Mesodermal cell (in vitro differentiated cells): ENCODE data around the gene SHB.

ENCODE experiments used
- H3K27ac ChIP-seq: 2 replicates; pipeline ENCODE4 v1.7.0; 2013; ENCODE audit warnings: mild to moderate bottlenecking, low read depth, low read length, moderate library complexity; ENCODE audit not compliant: severe bottlenecking
- H3K36me3 ChIP-seq: 2 replicates; pipeline ENCODE4 v1.7.1; 2013; ENCODE audit warnings: mild to moderate bottlenecking, low read length, moderate library complexity; ENCODE audit not compliant: control insufficient read depth, insufficient read depth
- H3K4me1 ChIP-seq: one replicate; pipeline ENCODE4 v1.7.1; 2013; ENCODE audit warnings: mild to moderate bottlenecking, low read length; ENCODE audit not compliant: insufficient read depth, control insufficient read depth, poor library complexity, severe bottlenecking
- H3K4me3 ChIP-seq: 2 replicates; pipeline ENCODE4 v1.7.0; 2013; ENCODE audit warnings: low read length, control low read depth, mild to moderate bottlenecking; ENCODE audit not compliant: insufficient read depth, poor library complexity, severe bottlenecking; ENCODE audit errors: extremely low read depth
- H3K9me3 ChIP-seq: 2 replicates; pipeline ENCODE4 v1.7.1; 2013; ENCODE audit warnings: mild to moderate bottlenecking, low read length, moderate library complexity; ENCODE audit not compliant: control insufficient read depth
- WGBS, 2 experiments: methylation state at CpG; one replicate each; pipeline ENCODE4 v1.1.5; 2013; ENCODE audit warnings: missing lambda C conversion rate in 2 of 2; ENCODE audit not compliant: insufficient coverage in 2 of 2; 5-methylcytosine and 5-hydroxymethylcytosine counted together

SHB gene

DNA sequence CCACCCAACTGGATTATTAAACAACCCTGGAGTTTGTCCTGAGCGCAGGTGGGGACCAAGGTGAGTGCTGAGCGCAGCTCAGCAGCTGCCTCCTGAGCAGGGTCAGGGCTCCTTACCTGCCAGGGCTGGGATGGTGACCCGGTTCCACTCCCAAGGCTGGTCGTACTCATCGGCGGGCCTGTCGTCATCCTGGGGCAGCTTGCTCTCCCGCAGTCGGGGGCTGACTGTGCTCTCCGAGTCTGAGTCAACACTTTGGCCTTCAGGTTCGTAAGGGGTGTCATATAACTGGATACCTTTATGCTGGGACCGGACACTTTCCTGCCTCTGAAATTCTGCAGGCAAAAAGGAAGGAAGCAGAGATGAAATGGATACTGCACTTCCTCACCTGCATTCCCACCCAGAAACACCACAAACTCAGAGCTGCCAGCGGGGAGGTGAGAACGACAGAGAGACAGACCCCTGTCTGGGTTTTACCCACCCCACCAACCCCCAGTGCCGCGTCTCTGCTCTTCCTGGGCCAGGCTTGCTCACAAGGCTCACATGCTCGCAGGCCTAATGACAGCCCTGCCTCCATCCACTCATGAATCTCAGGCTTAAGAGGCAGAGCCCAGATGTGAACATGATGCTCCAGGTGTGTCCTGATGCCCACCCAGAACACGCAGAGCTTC, 94.4 kb downstream of the SHB start:
- H3K27ac ChIP-seq = peak overlapping the region; percentile 26
- H3K36me3 ChIP-seq = peaks cover 74% of the 10 kb centered on the region
- H3K4me1 ChIP-seq = peaks cover 34% of the 10 kb centered on the region
- no peak overlapping the region for H3K4me3 ChIP-seq
- no peaks in the 10 kb centered on the region for H3K9me3 ChIP-seq
- 82 to 95% methylated on average over 12 to 14 of the region's 18 CpGs for WGBS, 2 experiments

DNA sequence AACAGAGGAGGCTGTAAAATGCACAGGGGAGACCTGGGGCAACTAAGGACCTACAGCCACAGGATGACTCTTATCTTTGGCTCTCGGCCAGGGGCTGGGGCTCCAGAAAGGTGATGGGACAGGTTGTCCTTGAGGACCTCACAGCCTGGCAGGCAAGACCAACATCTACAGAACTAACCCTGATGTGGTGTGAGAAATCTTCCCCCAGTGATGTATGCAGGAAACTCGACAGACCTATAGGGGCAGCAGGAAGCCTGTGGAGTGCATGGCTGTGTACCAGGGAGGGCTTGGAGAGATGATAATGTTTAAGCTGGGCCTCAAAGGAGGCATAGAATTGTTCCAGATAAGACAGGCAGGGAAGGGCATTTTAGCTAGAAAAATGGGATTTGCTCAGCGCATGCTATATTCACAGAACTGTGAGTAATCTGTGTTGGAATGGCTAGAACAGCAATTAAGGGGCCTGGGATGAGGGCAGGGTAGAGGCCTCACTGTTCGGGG, 96.6 kb downstream of the SHB start:
- no peak overlapping the region for H3K4me3 ChIP-seq
- H3K4me1 ChIP-seq = peaks cover 32% of the 10 kb centered on the region
- WGBS, 2 experiments = 76 to 93% methylated on average over 3 of the region's 4 CpGs
- H3K9me3 ChIP-seq = no peaks in the 10 kb centered on the region
- H3K27ac ChIP-seq = no peak overlapping the region
- peaks cover 82% of the 10 kb centered on the region for H3K36me3 ChIP-seq

DNA sequence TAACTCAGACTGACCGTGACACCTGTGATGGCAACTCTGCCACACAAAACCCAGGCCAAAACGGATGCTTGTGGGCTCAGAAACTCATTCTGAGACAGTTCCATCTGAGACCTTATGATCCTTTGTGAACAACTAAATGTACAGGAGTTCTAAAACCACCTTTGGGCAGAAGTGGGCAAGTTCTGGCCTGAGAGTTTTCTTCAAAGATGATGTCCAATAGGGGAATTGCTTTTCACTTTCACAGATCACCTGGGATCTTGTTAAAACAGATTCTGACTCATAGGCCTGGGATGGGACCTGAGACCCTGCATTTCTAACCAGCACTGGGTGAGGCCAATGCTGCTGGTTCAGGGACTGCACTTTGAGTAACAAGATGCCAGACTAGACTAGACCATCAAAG, 97.3 kb downstream of the SHB start:
- H3K9me3 ChIP-seq = no peaks in the 10 kb centered on the region
- 90 to 96% methylated on average over 2 of the region's 2 CpGs for WGBS, 2 experiments
- H3K4me1 ChIP-seq = peaks cover 26% of the 10 kb centered on the region
- no peak overlapping the region for H3K27ac ChIP-seq
- no peak overlapping the region for H3K4me3 ChIP-seq
- H3K36me3 ChIP-seq = peaks cover 76% of the 10 kb centered on the region

DNA sequence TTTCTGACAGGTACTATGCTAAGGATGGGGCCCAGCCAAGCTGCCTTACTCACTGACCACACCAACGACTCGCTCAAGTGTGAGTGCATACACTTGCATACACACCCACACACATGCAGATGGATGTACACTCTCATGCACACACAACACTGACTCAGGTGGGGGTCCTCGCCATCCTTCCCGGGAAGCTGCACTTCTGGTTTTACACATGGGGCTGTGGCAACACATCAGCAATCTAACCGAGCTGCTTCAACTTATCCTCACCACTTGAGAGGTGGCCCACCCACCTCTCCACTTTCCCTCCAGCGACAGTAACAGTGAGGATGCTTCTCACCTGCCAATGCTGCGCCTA, 97.9 kb downstream of the SHB start:
- no peak overlapping the region for H3K27ac ChIP-seq
- H3K9me3 ChIP-seq = no peaks in the 10 kb centered on the region
- peaks cover 26% of the 10 kb centered on the region for H3K4me1 ChIP-seq
- no peak overlapping the region for H3K4me3 ChIP-seq
- WGBS, 2 experiments = 83 to 87% methylated on average over 5 to 7 of the region's 7 CpGs
- H3K36me3 ChIP-seq = peaks cover 74% of the 10 kb centered on the region

DNA sequence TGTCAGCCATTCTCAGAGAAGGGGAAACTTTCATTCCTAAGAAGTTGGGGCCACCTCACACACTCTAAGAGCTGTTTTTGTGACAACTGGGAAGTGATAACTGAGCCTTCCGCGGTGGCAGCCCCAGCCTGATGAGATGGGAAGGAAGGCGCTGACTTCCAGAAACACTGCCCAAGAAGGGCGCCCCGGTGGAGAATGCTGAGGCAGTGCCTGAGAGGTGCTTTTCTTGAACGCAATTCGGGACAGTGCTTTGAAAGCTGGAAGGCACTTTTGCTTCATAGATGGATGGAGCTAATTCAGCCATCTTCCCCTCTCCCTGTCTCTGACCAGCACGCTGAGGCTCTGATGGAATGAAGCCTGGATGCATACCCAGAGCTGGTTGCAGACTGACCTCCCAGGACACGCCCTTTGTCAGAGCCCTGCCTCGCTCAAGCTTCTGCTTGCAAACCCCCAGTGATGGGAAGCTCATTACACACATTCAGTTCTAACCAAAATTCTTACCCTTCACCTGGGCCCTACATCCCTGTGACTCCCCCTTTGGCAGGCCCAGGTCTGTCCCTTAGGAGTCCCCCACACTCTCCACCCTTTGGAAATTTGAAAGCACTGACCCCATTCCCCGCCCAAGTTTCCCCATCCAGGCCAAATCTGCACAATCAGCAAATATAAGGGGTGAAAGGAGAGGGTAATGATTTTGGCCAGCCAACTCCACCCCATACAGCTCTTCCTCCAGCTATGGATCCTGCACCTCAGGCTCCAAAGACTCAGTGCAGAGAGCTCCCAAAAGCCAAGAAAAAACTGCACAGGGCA, 98.5 kb downstream of the SHB start:
- Histone ChIP-seq H3K27ac (peak overlapping the region; percentile 49), H3K9me3 (no peaks in the 10 kb centered on the region), H3K4me3 (no peak overlapping the region), H3K36me3 (peaks cover 74% of the 10 kb centered on the region), H3K4me1 (peaks cover 26% of the 10 kb centered on the region)
- WGBS, 2 experiments = 90 to 91% methylated on average over 8 to 10 of the region's 11 CpGs

DNA sequence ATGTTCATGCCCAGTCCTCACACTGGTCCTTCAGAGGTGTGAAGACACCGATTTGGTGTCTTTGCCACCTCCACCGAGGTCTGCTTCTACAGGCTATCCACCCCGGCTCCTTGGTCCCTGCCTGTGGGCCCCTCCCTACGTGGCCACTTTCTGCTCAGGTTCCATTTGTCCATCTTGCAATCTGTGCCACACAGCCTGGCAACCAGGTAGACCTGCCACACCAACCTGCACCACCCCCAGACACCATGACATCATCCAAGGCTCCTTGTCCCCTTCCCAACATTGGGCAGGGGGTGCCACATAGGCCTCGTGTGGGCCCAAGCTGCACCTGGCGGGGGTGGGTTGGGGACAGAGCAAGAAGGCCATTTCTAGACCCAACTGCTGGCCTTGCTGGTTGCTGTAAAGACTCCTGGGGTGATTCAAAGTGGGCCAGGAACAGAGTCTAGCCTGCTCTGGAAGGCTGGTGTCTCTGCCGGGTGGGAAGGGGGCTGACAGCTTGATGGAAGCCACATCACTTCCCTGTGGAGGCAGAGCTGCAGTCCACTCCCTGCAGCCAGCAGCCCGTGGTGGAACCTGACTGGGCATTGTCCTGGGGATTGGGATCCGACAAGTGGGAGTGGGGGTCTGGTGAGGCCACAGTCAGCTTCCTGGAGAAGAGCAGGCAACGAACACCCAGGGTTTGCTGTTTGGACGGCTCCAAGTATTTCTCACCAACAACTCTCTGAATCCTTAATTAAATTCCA, 99.3 kb downstream of the SHB start:
- WGBS, 2 experiments = 89 to 92% methylated on average over 9 to 10 of the region's 11 CpGs
- Histone ChIP-seq H3K36me3 (peaks cover 70% of the 10 kb centered on the region), H3K9me3 (no peaks in the 10 kb centered on the region), H3K4me3 (no peak overlapping the region), H3K4me1 (peaks cover 26% of the 10 kb centered on the region), H3K27ac (peak overlapping the region; percentile 49)

DNA sequence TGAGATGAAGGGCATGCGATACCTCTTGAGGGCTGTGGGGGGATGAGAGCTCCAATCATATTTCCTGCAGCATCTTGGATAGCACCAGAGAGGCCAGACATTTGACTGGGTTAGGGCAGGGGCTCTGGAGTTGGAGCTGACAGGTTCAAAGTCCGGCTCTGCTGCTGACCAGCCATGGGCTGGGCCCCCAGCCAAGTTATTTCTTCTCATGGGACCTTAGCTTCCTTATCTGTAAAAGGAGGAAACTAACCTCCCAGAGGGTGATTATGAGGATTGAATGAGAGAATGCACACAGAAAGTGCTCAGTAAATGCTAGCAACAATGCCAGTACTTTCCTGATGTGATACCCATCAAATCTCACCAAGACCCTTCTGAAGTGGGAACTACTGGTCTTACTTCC, 99.9 kb downstream of the SHB start:
- H3K27ac ChIP-seq = no peak overlapping the region
- WGBS, 2 experiments = 90 to 100% methylated on average over 1 to 2 of the region's 2 CpGs

DNA sequence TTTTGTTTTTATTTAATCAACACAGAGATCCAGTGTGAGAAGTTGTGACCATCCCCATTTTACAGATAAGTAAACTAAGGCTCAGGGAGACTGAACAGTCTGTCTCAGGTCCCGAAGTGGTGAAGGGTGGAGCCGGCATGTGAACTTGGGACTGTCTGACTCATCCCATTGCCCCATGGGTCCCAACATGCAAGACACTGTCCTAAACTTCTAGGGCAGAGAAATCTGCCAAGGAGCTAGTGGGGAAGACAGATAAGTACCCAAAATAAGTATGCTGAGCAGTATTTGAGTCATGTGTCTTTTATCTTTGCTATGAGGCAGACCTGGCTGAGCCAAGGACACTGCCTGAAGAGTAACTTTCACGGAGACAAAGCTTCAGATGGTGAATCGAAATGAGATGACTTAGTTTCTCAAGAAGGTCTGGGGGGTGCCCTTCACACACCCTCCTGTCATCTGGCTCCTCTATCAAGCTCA, 100.8 kb downstream of the SHB start:
- H3K9me3 ChIP-seq = no peaks in the 10 kb centered on the region
- H3K4me1 ChIP-seq = peaks cover 21% of the 10 kb centered on the region
- no peak overlapping the region for H3K4me3 ChIP-seq
- peaks cover 63% of the 10 kb centered on the region for H3K36me3 ChIP-seq
- WGBS, 2 experiments = 92 to 100% methylated on average over 3 to 4 of the region's 4 CpGs
- H3K27ac ChIP-seq = no peak overlapping the region

More for the DNA sequence above, 99.9 kb downstream of the SHB start:
- peaks cover 25% of the 10 kb centered on the region for H3K4me1 ChIP-seq
- H3K9me3 ChIP-seq = no peaks in the 10 kb centered on the region
- no peak overlapping the region for H3K4me3 ChIP-seq
- H3K36me3 ChIP-seq = peaks cover 64% of the 10 kb centered on the region

DNA sequence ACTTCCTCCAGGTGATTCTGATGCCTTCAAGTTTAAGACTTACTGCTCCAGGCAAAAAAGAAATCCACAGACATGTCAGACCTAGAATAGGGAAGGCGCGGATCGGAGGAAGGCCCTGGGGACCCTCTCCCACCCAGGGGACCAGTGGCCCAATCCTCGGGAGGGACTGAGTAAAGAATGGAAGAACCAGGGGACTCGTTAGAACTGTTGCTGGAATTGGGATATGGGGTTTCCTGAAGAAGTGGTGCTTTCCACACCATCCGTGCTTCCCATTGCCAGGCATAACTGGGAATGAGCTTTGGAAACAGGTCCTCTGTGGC, 101.3 kb downstream of the SHB start:
- Histone ChIP-seq H3K36me3 (peaks cover 67% of the 10 kb centered on the region), H3K27ac (no peak overlapping the region), H3K4me3 (no peak overlapping the region), H3K9me3 (no peaks in the 10 kb centered on the region), H3K4me1 (peaks cover 21% of the 10 kb centered on the region)
- WGBS, 2 experiments = 94 to 96% methylated on average over 3 of the region's 6 CpGs

DNA sequence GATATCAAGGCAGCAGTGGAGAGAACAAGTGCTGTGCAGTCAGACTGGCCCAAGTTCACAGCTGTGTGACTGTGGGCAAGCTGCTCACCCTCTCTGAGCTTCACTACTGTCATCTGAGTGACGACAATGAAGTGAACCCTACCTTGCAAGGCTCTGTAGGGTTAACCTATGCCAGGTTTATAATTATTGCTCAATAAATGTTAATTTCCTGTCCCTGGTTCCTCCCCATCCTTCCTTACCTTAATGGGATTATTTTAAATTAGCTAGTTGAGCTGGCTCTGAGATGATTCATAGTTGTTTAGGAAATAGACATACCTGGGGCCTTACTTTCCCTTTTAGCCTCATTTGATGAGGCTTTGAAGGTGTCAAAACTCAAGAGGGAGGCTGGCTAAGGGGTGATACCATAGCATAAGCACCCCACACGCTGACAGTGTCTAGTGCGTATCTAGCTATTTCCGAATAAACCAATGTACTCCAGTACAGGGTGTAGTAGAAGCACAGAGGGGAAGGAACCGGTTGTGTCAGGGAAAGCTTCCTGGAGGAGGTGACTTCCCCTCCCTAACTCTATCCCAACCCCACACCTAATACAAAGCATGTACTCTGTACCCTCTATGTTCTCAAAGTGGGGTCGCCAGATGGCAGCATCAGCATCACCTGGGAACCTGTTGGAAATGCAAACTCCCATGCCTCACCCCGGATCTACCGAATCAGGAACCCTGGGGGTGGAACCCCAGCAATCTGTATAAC, 101.8 kb downstream of the SHB start:
- WGBS, 2 experiments = 90 to 97% methylated on average over 3 of the region's 8 CpGs
- peaks cover 68% of the 10 kb centered on the region for H3K36me3 ChIP-seq
- H3K9me3 ChIP-seq = no peaks in the 10 kb centered on the region
- no peak overlapping the region for H3K27ac ChIP-seq
- no peak overlapping the region for H3K4me3 ChIP-seq
- peaks cover 21% of the 10 kb centered on the region for H3K4me1 ChIP-seq
